GM19468 (cell line): ENCODE measurements around the gene WWOX.

Experiments used
- ATAC-seq: cut with Tn5 transposase; IDR thresholded peaks from one replicate; pipeline ENCODE4 v1.9.1; 2021; ENCODE audit warnings: mild to moderate bottlenecking, moderate library complexity, moderate number of reproducible peaks; ENCODE audit not compliant: unreplicated experiment; ENCODE audit errors: extremely low read depth

WWOX gene

GRCh38 chr16:78647491-78647890, 548.0 kb downstream of the WWOX start:
- no peak for ATAC-seq

GRCh38 chr16:78648517-78648916, 549.1 kb downstream of the WWOX start:
- no peak for ATAC-seq

- no peak for ATAC-seq
Measured at GRCh38 chr16:78650339-78651074, 551.1 kb downstream of the WWOX start.

GRCh38 chr16:78654929-78655328, 555.5 kb downstream of the WWOX start:
- ATAC-seq: no peak

- ATAC-seq: no peak
Measured at GRCh38 chr16:78655331-78656113, 556.1 kb downstream of the WWOX start.

GRCh38 chr16:78656887-78657286, 557.4 kb downstream of the WWOX start:
- no peak for ATAC-seq

- no peak for ATAC-seq
Measured at GRCh38 chr16:78659216-78659615, 559.8 kb downstream of the WWOX start.

- no peak for ATAC-seq
Measured at GRCh38 chr16:78659668-78660217, 560.3 kb downstream of the WWOX start.

GRCh38 chr16:78660795-78661194, 561.3 kb downstream of the WWOX start:
- ATAC-seq: no peak

- no peak for ATAC-seq
Measured at GRCh38 chr16:78663690-78664089, 564.2 kb downstream of the WWOX start.

- ATAC-seq: no peak
Measured at GRCh38 chr16:78664811-78665772, 565.6 kb downstream of the WWOX start.

- no peak for ATAC-seq
Measured at GRCh38 chr16:78666318-78666717, 566.9 kb downstream of the WWOX start.

- no peak for ATAC-seq
Measured at GRCh38 chr16:78667675-78668074, 568.2 kb downstream of the WWOX start.

- ATAC-seq: no peak
Measured at GRCh38 chr16:78668393-78668792, 568.9 kb downstream of the WWOX start.

GRCh38 chr16:78669994-78670393, 570.5 kb downstream of the WWOX start:
- no peak for ATAC-seq

GRCh38 chr16:78672779-78673556, 573.5 kb downstream of the WWOX start:
- ATAC-seq: no peak

GRCh38 chr16:78673884-78674283, 574.4 kb downstream of the WWOX start:
- no peak for ATAC-seq

- ATAC-seq: no peak
Measured at GRCh38 chr16:78675312-78675711, 575.9 kb downstream of the WWOX start.

- no peak for ATAC-seq
Measured at GRCh38 chr16:78675951-78676792, 576.7 kb downstream of the WWOX start.
